Measurements from ENCODE around the gene EXPH5. TPM values are rescaled to one million over a fixed set of nuclear protein-coding genes. Genes with fewer than 3 reads are reported as not detected.

Gene EXPH5
- total and polyA plus RNA-seq, 8 donors = 0.70 to 5.7 (median 3.2) TPM

DNA sequence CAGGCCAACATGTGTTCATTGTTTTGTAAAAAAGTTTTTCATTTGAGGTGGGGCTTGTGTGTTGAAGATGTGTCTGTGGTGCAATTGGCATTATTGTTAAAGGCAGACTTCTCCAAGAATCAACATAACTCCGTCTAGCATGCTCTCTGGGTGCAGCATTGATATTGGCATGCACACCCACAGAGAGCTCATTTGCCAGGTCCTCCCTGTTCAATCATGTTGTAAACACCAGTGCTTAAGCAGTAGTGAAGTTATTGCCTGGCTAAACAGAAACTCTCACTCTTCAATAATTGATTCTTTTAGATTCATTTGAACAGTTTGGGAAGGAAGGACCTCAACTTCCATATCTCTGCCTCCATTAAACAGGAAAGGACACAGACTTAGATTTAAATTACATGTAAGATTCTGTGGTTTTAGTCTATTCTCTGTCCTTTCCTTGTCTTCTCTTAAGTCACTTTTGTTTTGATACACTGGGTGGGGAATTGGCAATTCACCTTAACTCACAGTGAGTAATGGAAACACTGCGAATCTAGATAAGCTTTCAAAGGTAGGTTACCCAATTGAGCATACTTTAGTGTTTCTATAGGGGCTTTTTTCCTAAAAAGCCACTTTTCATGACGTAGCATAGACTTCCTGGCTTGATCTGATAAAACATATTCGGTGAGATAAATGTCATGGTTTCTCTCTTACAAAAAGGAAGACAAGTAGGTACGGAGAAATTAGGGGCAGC, 30.8 kb upstream of the EXPH5 start:
- FAIRE-seq (no peak), ATAC-seq (no peak), DNase-seq (no peak)
- Histone ChIP-seq H3K36me3 (no peaks in the 10 kb centered on the region), H3K4me1 (no peaks in the 10 kb centered on the region), H3K4me3 (no peak overlapping the region), H3K9me3 (no peaks in the 10 kb centered on the region), H3K27me3 (no peaks in the 10 kb centered on the region), H3K27ac (no peak overlapping the region)
- TF ChIP-seq, protein P1, sequence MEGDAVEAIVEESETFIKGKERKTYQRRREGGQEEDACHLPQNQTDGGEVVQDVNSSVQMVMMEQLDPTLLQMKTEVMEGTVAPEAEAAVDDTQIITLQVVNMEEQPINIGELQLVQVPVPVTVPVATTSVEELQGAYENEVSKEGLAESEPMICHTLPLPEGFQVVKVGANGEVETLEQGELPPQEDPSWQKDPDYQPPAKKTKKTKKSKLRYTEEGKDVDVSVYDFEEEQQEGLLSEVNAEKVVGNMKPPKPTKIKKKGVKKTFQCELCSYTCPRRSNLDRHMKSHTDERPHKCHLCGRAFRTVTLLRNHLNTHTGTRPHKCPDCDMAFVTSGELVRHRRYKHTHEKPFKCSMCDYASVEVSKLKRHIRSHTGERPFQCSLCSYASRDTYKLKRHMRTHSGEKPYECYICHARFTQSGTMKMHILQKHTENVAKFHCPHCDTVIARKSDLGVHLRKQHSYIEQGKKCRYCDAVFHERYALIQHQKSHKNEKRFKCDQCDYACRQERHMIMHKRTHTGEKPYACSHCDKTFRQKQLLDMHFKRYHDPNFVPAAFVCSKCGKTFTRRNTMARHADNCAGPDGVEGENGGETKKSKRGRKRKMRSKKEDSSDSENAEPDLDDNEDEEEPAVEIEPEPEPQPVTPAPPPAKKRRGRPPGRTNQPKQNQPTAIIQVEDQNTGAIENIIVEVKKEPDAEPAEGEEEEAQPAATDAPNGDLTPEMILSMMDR (IDR thresholded peaks at IDR 0.05) = no peak
- intact Hi-C loops (cut with DNase I) = no loop called here
- 75 to 79% methylated on average over 5 of the region's 5 CpGs for WGBS, 2 donors

DNA sequence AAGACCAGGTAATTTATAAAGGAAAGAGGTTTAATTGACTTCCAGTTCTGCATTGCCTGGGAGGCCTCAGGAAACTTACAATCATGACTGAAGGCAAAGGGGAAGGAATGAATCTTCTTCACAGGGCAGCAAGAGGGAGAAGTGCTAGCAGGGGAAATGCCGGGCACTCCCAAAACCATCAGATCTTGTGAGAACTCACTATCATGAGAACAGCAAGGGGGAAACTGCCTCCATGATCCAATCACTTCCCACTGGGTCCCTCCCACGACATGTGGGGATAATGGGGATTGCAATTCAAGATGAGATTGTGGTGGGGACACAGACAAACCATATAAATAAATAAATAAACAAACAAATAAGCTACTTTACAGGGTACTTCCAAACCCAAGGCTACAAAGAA, 28.8 kb upstream of the EXPH5 start:
- WGBS, 2 donors = 69 to 84% methylated on average over 2 of the region's 2 CpGs

DNA sequence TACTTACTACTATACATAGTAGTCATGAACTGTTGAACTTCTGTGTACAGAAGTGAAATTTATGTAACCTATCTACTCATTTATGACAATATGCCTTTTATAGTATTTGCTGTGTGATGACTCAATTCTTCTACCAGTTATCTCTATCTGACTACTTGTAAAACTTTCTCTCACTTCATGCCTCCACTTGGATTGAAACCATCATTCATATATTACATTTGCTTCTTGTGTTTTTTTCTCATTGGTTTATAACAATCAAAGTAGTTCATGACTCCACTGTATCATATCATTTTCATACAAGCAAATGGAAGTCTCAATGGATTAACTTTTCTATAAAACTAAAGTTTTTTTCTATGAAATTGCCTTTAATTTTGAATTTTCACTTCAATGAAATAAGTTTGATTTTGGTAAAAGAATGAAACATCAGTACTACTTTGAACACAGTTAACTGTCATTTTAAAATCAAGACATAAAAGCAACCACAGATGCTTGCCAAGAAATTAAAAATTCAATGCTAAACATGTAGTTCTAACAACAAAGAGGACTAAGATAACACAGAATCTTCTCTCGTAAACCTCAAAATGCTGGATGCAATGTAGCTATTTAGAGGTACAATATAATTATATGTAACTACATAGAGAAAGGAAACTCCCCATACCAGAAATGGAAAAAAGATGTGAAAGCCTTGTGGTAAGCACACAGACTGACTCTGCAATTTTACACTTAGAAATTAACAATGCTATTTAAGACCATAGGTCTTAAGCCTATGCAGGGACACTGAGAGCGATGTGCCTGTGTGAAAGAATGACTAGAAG, 27.6 kb upstream of the EXPH5 start:
- TF ChIP-seq, protein P1 (IDR thresholded peaks at IDR 0.05) = no peak
- no peaks in the 10 kb centered on the region for H3K4me1 ChIP-seq
- no peak for ATAC-seq
- no peak for DNase-seq
- no peaks in the 10 kb centered on the region for H3K9me3 ChIP-seq
- intact Hi-C loops (cut with DNase I) = no loop called here
- no peak overlapping the region for H3K27ac ChIP-seq
- FAIRE-seq = peak; percentile 89
- 86 to 91% methylated on average over 2 of the region's 2 CpGs for WGBS, 2 donors
- no peaks in the 10 kb centered on the region for H3K36me3 ChIP-seq
- no peaks in the 10 kb centered on the region for H3K27me3 ChIP-seq
- no peak overlapping the region for H3K4me3 ChIP-seq

More for the DNA sequence above, 28.8 kb upstream of the EXPH5 start:
- intact Hi-C loops (cut with DNase I) = no loop called here
- FAIRE-seq (no peak), DNase-seq (no peak), ATAC-seq (no peak)
- TF ChIP-seq, protein P1 (IDR thresholded peaks at IDR 0.05) = no peak
- Histone ChIP-seq H3K36me3 (no peaks in the 10 kb centered on the region), H3K4me3 (no peak overlapping the region), H3K27ac (no peak overlapping the region), H3K4me1 (no peaks in the 10 kb centered on the region), H3K27me3 (no peaks in the 10 kb centered on the region), H3K9me3 (no peaks in the 10 kb centered on the region)

DNA sequence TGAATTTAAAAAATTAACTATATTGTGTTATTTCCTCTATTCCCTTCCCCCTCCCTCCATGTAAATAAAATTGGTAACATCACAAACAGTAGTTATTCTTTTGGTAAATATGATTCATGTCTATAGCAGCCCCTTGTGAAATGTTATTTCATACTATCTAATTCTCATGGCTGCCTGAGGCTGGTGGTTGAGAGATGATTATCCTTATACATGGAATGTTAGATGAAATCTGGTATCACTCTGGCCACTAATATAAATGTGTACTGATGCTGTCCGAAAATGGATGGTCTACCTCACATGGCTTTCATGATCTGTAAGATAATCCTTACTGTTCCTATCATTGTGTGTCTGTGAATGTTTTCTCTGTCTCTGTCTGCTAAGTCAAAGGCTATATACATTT, 25.0 kb upstream of the EXPH5 start:
- H3K4me3 ChIP-seq = no peak overlapping the region
- DNase-seq = no peak
- no peaks in the 10 kb centered on the region for H3K9me3 ChIP-seq
- H3K4me1 ChIP-seq = no peaks in the 10 kb centered on the region
- FAIRE-seq = no peak
- no peaks in the 10 kb centered on the region for H3K27me3 ChIP-seq
- intact Hi-C loops (cut with DNase I) = no loop called here
- ATAC-seq = no peak
- no peak overlapping the region for H3K27ac ChIP-seq
- no peaks in the 10 kb centered on the region for H3K36me3 ChIP-seq
- TF ChIP-seq, protein P1 (IDR thresholded peaks at IDR 0.05) = no peak
- WGBS, 2 donors = 68 to 96% methylated on average over 1 of the region's 1 CpG

DNA sequence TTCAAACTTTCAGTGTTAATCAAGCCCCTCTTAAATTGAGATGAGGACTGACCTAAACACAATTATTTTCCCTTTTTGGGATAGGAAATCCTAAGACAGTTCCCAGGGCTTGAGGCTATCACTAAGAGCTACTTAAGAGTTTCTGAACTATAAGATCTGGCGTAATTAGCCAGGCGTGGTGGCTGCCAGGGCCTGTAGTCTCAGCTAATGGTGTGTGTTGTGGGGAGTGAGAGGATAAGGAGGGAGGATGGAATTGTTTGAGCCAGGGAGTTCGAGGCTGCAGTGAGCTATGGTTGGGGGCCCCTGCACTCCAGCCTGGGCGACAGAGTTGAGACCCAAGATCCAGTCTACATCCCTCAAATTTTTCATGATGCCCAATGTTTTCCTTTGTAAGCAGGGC, 23.5 kb upstream of the EXPH5 start:
- 72 to 85% methylated on average over 4 of the region's 4 CpGs for WGBS, 2 donors
- intact Hi-C loops (cut with DNase I) = no loop called here
- Histone ChIP-seq H3K27ac (no peak overlapping the region), H3K27me3 (no peaks in the 10 kb centered on the region), H3K4me1 (no peaks in the 10 kb centered on the region), H3K36me3 (no peaks in the 10 kb centered on the region), H3K9me3 (no peaks in the 10 kb centered on the region), H3K4me3 (no peak overlapping the region)
- FAIRE-seq (no peak), DNase-seq (no peak), ATAC-seq (no peak)
- TF ChIP-seq, protein P1 (IDR thresholded peaks at IDR 0.05) = no peak

Data from pancreas (tissue), 10 donors.